Mesenteric fat pad (tissue), 1 donor: ENCODE results near the gene HTD2. TPM values are rescaled to one million over a fixed set of nuclear protein-coding genes. Genes with fewer than 3 reads are reported as not detected.
A peak's percentile ranks its signal among the peaks of the same experiment; 100 is the strongest.
"Not testable (repeated sequence)": the region's sequence is repeated elsewhere in the genome, so short reads cannot be mapped to it uniquely, and the experiment has no call there.

Experiments
- DNase-seq: peaks from one replicate; pipeline ENCODE4 v3.0.0-alpha.2; 2020; ENCODE audit warnings: low spot score
- total RNA-seq: library from RNA; stranded (reverse); fragmentation: NEBNext Ultra II Directional; extraction: Animal tissue kit (Norgen Biotek cat#: 25700); gene quantifications from one replicate; pipeline ENCODE4 v1.2.1, GENCODE V29; 2021
- donor health status: DM: yes; HTN: yes; CAD: no.

The HTD2 gene
- total RNA-seq, 1 donor from 2014 or later = 7.6 TPM

DNA sequence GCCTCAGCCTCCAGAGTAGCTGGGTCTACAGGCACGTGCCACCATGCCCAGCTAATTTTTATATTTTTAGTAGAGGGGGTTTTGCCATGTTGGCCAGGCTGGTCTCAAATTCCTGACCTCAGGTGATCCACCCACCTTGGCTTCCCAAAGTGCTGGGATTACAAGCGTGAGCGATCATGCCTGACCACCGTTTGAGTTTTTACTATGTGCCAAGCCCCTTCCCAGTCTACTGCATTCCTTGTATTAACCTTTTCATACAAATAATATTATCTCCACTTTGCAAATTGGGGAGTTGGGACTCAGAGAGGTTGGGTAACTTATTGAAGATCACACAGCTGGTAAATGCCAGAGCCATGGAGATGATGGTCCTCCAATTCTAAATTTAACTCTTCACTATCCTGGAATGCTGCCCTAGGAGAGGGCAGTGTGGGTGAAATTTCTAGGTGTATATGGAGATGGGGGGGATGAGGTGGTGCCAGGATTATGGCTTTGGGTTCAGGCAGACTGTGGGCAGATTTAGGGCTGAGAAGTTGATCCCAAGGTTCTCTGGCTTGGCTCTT, 25.4 kb downstream of the HTD2 start:
- no peak for DNase-seq

DNA sequence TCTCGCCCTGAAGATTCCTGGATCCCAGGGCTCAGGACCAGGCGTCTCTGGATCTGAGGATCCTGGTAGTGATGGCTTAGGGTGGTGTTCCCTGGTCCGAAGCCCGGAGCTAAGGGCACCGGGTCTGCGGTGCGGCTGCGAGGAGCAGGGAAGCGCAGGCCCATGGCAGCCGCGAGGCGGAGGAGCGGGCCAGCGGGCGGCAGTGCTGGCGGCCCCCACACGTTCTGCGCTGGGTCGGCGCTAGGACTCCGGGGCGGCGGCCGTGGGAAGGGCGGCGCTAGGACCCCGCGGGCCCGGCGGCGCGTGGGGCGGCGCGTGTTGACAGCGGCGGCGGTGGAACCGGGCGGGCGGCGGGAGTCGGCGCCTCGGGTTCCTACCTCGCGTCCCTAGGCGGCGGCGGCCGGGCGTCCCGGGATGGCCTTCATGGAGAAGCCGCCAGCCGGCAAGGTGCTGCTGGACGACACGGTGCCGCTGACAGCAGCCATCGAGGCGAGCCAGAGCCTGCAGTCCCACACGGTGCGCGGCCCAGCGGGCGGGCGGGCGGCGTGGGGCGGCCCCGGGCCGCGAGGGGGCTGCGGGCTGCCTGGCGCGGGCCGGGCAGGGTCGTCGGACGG, 26.4 kb downstream of the HTD2 start, which contains the start of gene PXK:
Gene PXK (plus strand): TSS at position 318 of the 614 bp plus-strand sequence. CDS start 97 bp downstream, at position 415.
- DNase-seq = peak; percentile 95

GRCh38 chr3:58333206-58334012, 27.1 kb downstream of the HTD2 start:
- no peak for DNase-seq

GRCh38 chr3:58334013-58334321, 27.6 kb downstream of the HTD2 start:
- no peak for DNase-seq

DNA sequence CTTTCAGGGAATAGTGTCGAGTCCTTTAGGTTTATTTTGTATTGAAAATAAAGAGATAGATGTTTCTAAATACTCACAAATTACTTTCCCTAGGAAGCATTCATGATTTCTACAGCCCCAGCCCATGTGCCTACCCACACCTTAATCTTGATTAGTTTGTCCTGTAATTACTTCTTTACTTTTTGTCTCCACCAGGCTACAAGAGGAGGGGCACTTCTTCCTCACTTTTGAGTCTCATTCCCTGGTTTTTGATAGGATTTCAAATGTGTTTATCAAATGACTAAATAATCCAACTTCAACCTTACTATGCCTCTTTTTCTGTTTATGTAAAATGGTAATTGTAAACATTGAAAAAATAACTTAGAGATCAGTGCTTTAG, 28.2 kb downstream of the HTD2 start:
- DNase-seq = no peak

DNA sequence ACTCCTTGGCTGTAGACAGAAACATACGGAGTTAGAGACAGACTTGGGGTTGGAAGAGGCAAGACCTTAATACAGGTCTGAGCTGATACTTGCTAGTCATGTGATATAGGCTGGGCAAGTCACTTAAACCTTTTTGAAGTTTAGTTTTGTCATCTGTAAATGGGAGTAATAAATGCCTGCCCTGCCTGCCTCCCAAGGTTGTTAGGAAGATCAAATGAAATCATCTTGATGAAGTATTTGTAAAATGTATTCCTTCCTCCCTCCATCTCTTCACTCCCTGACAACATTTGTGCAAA, 29.3 kb downstream of the HTD2 start:
- no peak for DNase-seq

GRCh38 chr3:58336135-58336882, 30.0 kb downstream of the HTD2 start:
- DNase-seq = no peak

GRCh38 chr3:58337190-58337589, 30.9 kb downstream of the HTD2 start:
- no peak for DNase-seq

GRCh38 chr3:58339146-58339545, 32.8 kb downstream of the HTD2 start:
- not testable (repeated sequence) for DNase-seq

- DNase-seq = no peak
These were observed 34.4 kb downstream of the HTD2 start for GRCh38 chr3:58340594-58341244.

DNA sequence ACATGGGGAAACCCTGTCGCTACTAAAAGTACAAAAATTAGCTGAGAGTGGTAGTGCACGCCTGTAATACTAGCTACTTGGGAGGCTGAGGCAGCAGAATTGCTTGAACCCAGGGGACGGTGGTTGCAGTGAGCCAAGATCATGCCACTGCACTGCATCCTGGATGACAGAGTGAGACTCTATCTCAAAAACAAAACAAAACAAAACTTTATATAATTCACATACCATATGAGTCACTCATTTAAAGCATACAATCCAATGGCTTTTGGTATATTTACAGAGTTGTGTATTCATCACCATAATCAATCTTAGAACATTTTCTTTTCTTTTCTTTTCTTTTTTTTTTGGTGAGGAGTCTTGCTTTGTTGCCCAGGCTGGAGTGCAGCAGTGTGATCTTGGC, 35.1 kb downstream of the HTD2 start:
- DNase-seq = no peak

DNA sequence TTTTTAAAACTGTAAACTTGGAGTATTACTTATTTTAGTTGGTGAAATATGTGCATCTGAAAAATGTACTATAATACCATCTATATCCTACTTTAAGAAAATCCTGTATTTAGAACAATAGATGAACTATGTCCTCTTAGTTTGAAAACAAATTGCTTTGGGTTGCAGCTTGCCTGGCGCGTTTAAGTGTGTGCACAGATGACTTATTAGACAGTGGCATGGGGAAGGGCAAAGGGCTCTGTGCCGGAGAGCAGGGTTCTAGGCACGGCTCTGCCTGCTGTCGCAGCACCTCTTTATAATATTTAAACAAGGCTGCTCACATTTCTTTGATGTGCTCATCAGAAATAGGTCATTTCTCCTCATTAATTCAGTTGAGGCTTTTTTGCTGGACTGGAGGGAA, 36.4 kb downstream of the HTD2 start:
- no peak for DNase-seq

DNA sequence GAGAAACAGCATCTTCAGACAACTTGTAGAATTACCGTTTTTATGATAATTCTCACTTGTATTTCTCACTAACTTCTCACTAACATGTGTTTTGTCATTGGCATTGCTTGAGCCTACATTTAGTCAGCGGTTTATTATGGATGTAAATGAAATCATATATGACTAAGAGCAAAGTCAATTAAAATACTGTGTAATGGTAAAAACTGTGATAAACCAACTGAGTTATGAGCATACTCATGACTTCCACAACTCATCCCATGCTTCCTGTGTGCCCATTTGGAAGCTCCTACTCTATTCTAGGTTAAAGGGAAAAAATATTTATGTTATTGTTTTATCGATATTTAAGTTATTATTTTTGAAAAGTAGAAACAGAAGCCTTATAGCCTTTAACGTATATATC, 39.1 kb downstream of the HTD2 start:
- no peak for DNase-seq

DNA sequence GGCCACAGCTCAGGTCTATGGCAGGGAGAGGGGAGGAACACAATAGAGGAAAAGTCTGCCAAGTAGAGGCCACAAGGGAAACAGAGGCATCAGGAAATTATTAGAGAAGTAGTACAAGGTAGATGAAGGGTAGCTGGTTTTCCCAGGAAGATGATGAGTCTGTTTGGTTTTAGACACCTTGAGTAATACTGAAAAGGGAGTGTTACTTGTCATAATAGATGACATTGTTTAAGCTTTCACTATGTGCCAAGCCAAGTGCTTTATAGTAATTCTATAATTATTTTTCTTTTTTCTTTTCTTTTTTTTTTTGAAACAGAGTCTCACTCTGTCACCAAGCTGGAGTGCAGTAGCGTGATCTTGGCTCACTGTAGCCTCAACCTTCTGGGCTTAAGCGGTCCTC, 40.0 kb downstream of the HTD2 start:
- DNase-seq = no peak

DNA sequence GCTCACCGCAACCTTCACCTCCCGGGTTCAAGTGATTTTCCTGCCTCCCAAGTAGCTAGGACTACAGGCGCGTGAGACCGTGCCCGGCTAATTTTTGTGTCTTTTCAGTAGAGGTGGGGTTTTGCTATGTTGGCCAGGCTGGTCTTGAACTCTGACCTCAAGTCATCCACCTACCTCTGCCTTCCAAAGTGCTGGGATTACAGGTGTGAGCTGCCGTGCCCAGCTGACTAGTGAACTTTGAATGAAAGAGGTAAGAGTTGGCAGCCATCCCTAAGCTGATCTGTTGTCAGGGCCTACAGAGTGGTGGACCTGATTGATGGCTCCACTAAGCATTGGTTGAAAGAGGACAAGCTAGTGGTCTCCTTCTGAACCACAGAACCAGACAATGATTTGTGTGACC, 41.7 kb downstream of the HTD2 start:
- DNase-seq = no peak

GRCh38 chr3:58349792-58350626, 43.7 kb downstream of the HTD2 start:
- no peak for DNase-seq

GRCh38 chr3:58350627-58351013, 44.3 kb downstream of the HTD2 start:
- DNase-seq = no peak

DNA sequence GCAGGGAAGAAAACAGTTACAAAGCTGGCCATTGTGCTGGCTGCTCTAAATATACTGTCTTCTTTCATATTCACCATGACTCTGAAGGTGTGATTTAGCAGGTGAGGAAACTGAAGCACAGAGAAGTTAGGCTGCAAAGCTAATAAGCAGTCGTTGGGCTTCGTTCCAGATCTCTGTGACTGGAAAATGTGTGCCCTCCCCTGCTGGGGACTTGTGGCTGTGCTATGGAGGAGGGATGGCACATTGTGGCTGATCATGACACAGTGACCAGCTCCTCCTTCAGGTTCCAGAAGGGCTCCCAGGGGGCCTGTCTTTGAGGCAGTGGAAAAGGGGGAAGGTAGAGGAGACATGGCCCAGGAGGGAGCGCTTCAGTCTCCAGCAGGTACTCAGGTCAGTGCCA, 45.6 kb downstream of the HTD2 start:
- no peak for DNase-seq

DNA sequence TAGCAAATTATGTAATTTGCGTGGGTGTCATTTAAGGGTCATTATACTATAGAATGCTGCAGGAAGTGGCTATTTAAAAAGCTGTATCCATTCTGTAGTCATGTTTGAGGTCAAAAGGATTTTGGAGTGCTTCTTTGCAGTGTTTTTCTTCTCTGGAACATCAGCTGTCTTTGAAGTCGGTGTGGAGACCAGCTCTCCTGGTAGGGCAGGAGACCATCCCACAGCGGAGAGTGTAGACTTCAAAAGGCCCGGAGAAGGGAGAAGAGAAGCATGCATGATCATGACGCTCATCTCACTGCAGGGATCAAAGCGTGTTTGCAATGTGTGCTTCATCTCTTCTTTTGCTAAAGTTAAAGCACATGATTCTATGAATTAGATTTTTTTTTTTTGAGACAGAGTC, 46.3 kb downstream of the HTD2 start:
- no peak for DNase-seq

DNA sequence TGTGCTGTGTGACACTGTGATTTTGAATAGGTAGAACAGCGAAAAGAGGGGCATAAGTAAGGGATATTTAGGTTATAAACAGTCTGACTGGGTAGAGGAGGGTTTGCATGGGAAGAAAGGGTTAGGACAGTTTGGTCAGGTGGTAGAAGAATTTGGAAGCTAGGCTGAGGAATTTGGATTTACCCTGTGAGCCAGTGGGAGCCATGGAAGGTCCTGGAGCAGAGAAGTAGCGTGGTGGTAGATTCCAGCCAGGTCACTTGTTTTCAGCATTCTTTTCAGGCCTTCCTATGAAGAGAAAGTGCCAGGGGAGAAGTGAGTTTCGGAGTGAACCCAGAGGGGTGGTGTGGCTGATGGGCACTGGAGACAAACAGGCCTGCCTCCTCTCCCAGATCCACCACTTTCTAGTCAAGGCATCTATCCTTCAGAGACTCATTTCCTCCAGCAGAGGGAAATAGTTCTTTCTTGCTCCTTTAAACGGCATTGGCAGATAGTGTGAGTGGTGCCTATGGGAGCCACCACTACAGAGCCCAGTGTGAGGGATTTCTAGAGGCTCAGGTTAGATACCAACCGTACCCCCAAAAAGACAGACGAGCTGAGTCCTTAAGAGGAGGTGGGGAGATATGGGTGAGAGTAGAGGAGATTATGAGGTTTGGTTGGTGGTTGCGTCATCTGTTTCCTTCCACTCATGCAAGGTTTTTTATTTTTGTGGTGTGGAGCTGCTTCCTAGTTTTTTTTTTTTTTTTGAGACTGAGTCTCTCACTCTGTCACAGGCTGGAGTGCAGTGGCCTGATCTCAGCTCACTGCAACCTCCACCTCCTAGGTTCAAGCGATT, 47.6 kb downstream of the HTD2 start:
- no peak for DNase-seq
